GM12878 (cell line): Measurements from ENCODE around the gene NFATC1. TPM values are rescaled to one million over a fixed set of nuclear protein-coding genes. Genes with fewer than 3 reads are reported as not detected.

ENCODE experiments used
- ATAC-seq: fragments of 200-7000 bp; cut with Tn5 transposase; 3 replicates; pipeline ENCODE4 v1.9.1; 2020; ENCODE audit warnings: mild to moderate bottlenecking, moderate library complexity
- BruUV-seq: library from RNA; stranded (reverse); fragments of 400-500 nt; replicated peaks from 2 replicates; lab custom pipeline; 2021; lab: Mats Ljungman, UMichigan
- CTCF ChIA-PET: fragments of 300-600 bp; sonication (Branson Sonifier 250); formaldehyde crosslinking; extraction: SDS; loops from one replicate; lab custom pipeline; 2021; ENCODE audit warnings: inconsistent platforms; lab: Yijun Ruan, JAX
- POLR2A ChIA-PET: fragments of 350-600 bp; formaldehyde crosslinking; extraction: SDS; loops from one replicate; lab custom pipeline; 2021; ENCODE audit warnings: inconsistent platforms; lab: Charles Lee
- RAD21 ChIA-PET: fragments of 300-600 bp; sonication (Branson Sonifier 250); formaldehyde crosslinking; loops from one replicate; lab custom pipeline; 2023; ENCODE audit warnings: antibody characterized with exemption; ENCODE audit not compliant: unreplicated experiment; lab: Charles Lee
- SMC1A ChIA-PET: fragments of 300-600 bp; sonication (Branson Sonifier 250); formaldehyde crosslinking; loops from one replicate; lab custom pipeline; 2023; ENCODE audit not compliant: unreplicated experiment, uncharacterized antibody; lab: Charles Lee
- DNase-seq: peaks from one replicate; pipeline ENCODE4 v3.0.0-alpha.2; 2011; ENCODE audit warnings: low read depth, low spot score
- FAIRE-seq: peaks from 3 replicates; lab custom pipeline; 2011; peaks lifted over from hg19 to GRCh38; lab: Jason Lieb, UNC
- H2AFZ ChIP-seq: 2 replicates; pipeline ENCODE4 v1.6.0; 2011; ENCODE audit warnings: low read depth, low read length, control low read depth; ENCODE audit not compliant: control insufficient read depth
- H3K27ac ChIP-seq: 2 replicates; pipeline ENCODE4 v1.5.1; 2011; ENCODE audit warnings: control low read depth; ENCODE audit not compliant: control insufficient read depth, insufficient read depth
- H3K27me3 ChIP-seq, 2 experiments: replicated peaks in 1 of 2; 2 replicates each; pipeline versions ENCODE4 v1.6.0 to v1.6.1; 2011; ENCODE audit warnings: low read length in 1 of 2; ENCODE audit not compliant: control insufficient read depth in 2 of 2, insufficient read depth in 2 of 2
- H3K36me3 ChIP-seq, 2 experiments: 2 replicates each; pipeline ENCODE4 v1.5.1; 2011; ENCODE audit warnings: low read length in 1 of 2; ENCODE audit not compliant: control insufficient read depth in 2 of 2, insufficient read depth in 2 of 2
- H3K4me1 ChIP-seq: 2 replicates; pipeline ENCODE4 v1.6.1; 2011; ENCODE audit warnings: mild to moderate bottlenecking, low read length, moderate library complexity, mixed read lengths; ENCODE audit not compliant: control insufficient read depth, insufficient read depth
- H3K4me2 ChIP-seq: 2 replicates; pipeline ENCODE4 v1.6.0; 2011; ENCODE audit warnings: control low read depth; ENCODE audit not compliant: control insufficient read depth, insufficient read depth
- H3K4me3 ChIP-seq: fragments of 200-600 bp; sonication (generic); 2 replicates; pipeline ENCODE4 v1.5.1; 2016
- H3K79me2 ChIP-seq: 2 replicates; pipeline ENCODE4 v1.6.0; 2011; ENCODE audit warnings: low read length; ENCODE audit not compliant: control insufficient read depth, insufficient read depth
- H3K9ac ChIP-seq: 2 replicates; pipeline ENCODE4 v1.8.0; 2011; ENCODE audit warnings: low read length, control low read depth, mixed read lengths; ENCODE audit not compliant: control insufficient read depth, insufficient read depth
- H3K9me3 ChIP-seq: replicated peaks from 3 replicates; pipeline ENCODE4 v1.5.1; 2011; ENCODE audit warnings: mild to moderate bottlenecking, low read length; ENCODE audit not compliant: control insufficient read depth, insufficient read depth
- H4K20me1 ChIP-seq: 2 replicates; pipeline ENCODE4 v1.6.0; 2011; ENCODE audit not compliant: control insufficient read depth, insufficient read depth
- ETV6 ChIP-seq, 2 experiments: fragments of 450-650 bp in 1 of 2; IDR thresholded peaks in 1 of 2; conservative IDR thresholded peaks in 1 of 2; 2 replicates each; pipeline ENCODE4 v1.6.1; 2014; ENCODE audit warnings: antibody characterized with exemption in 1 of 2, borderline replicate concordance in 1 of 2, low read depth in 1 of 2, mild to moderate bottlenecking in 1 of 2, moderate library complexity in 1 of 2
- NBN ChIP-seq: fragments of 450-650 bp; IDR thresholded peaks from 2 replicates; pipeline ENCODE4 v1.6.1; 2016
- WRNIP1 ChIP-seq: IDR thresholded peaks from 2 replicates; pipeline ENCODE4 v1.6.1; 2011; ENCODE audit warnings: low read depth, low read length, improper control_type of control experiment, borderline replicate concordance
- ZBTB40 ChIP-seq: fragments of 450-650 bp; IDR thresholded peaks from 2 replicates; pipeline ENCODE4 v1.6.1; 2016; ENCODE audit warnings: mild to moderate bottlenecking, moderate library complexity, borderline replicate concordance
- ZNF274 ChIP-seq: IDR thresholded peaks from one replicate; pipeline ENCODE4 v1.8.0; 2011; ENCODE audit not compliant: insufficient read length, insufficient read depth
- WGBS: methylation state at CpG from one replicate; pipeline ENCODE4 v1.1.6; 2016; ENCODE audit warnings: low lambda C conversion rate; ENCODE audit not compliant: insufficient replicate concordance, insufficient coverage; ENCODE audit errors: missing lambda C conversion rate; 5-methylcytosine and 5-hydroxymethylcytosine counted together
- in situ Hi-C: fragments of 300-500 bp; cut with MboI; formaldehyde crosslinking; loops from 9 replicates; pipeline ENCODE4 v1.14.3; 2018; ENCODE audit warnings: mixed read lengths
- intact Hi-C: fragments of 100-400 bp; cut with micrococcal nuclease; formaldehyde crosslinking; loops from one replicate; pipeline ENCODE4 v1.14.2; 2022; ENCODE audit not compliant: unreplicated experiment
- polyA plus RNA-seq, 11 experiments: library from polyadenylated mRNA; depleted of rRNA in 4 of 11; unstranded in 6 of 11; stranded (reverse) in 5 of 11; fragments of >200 nt; fragmentation: Nextera tagmentation in 4 of 11; fragmentation: Illumina TruSeq in 1 of 11; extraction: Ambion mirVana in 4 of 11; extraction: Trizol in 1 of 11; gene quantifications; 1 replicate in 1 of 11; 2 replicates in 10 of 11; pipeline versions ENCODE4 v1.2.1 to v1.2.3, GENCODE V29; 2011 to 2016; ENCODE audit warnings: inconsistent platforms in 2 of 11, missing spikeins in 2 of 11, low read depth in 1 of 11
- total RNA-seq, 4 experiments: library from RNA; depleted of rRNA in 3 of 4; stranded (reverse); fragments of >200 nt in 3 of 4; fragmentation: Illumina TruSeq in 1 of 4; extraction: Trizol in 1 of 4; gene quantifications; 2 replicates each; pipeline versions ENCODE4 v1.2.1 to v1.2.3, GENCODE V29; 2013 to 2021
- TF ChIP-seq, protein P1 (sequence below): fragments of 450-650 bp; IDR thresholded peaks from 2 replicates; pipeline ENCODE4 v1.6.1; 2017; ENCODE audit warnings: antibody characterized with exemption, mild to moderate bottlenecking, moderate library complexity

Gene NFATC1
- total and polyA plus RNA-seq, 10 of the 15 experiments (the other 5 are each of a cell fraction or from before 2014, with no cell fraction given), result 0.84 to 20.8 (median 5.1) TPM

- WGBS, result 78% methylated on average over 26 of the region's 26 CpGs
- ChIA-PET SMC1A (no interaction called here), RAD21 (no interaction called here), CTCF (no interaction called here), POLR2A (interaction anchor here (0.7 kb wide), 1 partner anchor 1655 kb away, joined by 3 read pairs; no protein-coding TSS in a partner anchor)
- H3K9ac ChIP-seq, result no peak overlapping the region
- BruUV-seq, result no TSS peak
- H3K79me2 ChIP-seq, result no peaks in the 10 kb centered on the region
- H3K9me3 ChIP-seq, result no peaks in the 10 kb centered on the region; the same call in 2 of the 3 replicates
- H3K4me2 ChIP-seq, result no peak overlapping the region
- H3K27me3 ChIP-seq, result no peaks in the 10 kb centered on the region
- no peaks in the 10 kb centered on the region for H4K20me1 ChIP-seq
- in situ Hi-C loops, result no loop called here
- no peak for ATAC-seq
- TF ChIP-seq NBN (no peak), ETV6 (conservative IDR thresholded peaks at IDR 0.05 in 1 of 2, IDR thresholded peaks at IDR 0.05 in 1 of 2; ENCODE audit: borderline replicate concordance in 1 of 2, low read depth in 1 of 2) (no peak), WRNIP1 (no peak), ZNF274 (no peak), ZBTB40 (no peak)
- TF ChIP-seq, protein P1, sequence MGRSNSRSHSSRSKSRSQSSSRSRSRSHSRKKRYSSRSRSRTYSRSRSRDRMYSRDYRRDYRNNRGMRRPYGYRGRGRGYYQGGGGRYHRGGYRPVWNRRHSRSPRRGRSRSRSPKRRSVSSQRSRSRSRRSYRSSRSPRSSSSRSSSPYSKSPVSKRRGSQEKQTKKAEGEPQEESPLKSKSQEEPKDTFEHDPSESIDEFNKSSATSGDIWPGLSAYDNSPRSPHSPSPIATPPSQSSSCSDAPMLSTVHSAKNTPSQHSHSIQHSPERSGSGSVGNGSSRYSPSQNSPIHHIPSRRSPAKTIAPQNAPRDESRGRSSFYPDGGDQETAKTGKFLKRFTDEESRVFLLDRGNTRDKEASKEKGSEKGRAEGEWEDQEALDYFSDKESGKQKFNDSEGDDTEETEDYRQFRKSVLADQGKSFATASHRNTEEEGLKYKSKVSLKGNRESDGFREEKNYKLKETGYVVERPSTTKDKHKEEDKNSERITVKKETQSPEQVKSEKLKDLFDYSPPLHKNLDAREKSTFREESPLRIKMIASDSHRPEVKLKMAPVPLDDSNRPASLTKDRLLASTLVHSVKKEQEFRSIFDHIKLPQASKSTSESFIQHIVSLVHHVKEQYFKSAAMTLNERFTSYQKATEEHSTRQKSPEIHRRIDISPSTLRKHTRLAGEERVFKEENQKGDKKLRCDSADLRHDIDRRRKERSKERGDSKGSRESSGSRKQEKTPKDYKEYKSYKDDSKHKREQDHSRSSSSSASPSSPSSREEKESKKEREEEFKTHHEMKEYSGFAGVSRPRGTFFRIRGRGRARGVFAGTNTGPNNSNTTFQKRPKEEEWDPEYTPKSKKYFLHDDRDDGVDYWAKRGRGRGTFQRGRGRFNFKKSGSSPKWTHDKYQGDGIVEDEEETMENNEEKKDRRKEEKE, result no peak
- H2AFZ ChIP-seq, result no peak overlapping the region
- H3K4me3 ChIP-seq, result no peak overlapping the region
- H3K27ac ChIP-seq, result no peak overlapping the region
- intact Hi-C loops, result no loop called here
- no peak for FAIRE-seq
- DNase-seq, result no peak
- no peaks in the 10 kb centered on the region for H3K4me1 ChIP-seq
- H3K36me3 ChIP-seq, result no peaks in the 10 kb centered on the region; a peak in 2 of 4 replicates
These were observed 92.8 kb downstream of the NFATC1 start for GRCh38 chr18:79488311-79489050.
